GM12875 (cell line): Measurements from ENCODE around the gene TMC8.
"Not testable (repeated sequence)": the region's sequence is repeated elsewhere in the genome, so short reads cannot be mapped to it uniquely, and the experiment has no call there.

Experiments
- H3K4me3 ChIP-seq: one replicate; pipeline ENCODE4 v1.5.1; 2011; ENCODE audit warnings: low read depth, low read length, control low read depth
- CTCF ChIP-seq: IDR thresholded peaks from 2 replicates; pipeline ENCODE4 v1.5.1; 2011; ENCODE audit warnings: low read depth, mild to moderate bottlenecking, control low read depth, inconsistent platforms, low read length, moderate library complexity, borderline replicate concordance; ENCODE audit not compliant: insufficient read depth

TMC8 gene

GRCh38 chr17:78130437-78131101, at the start of gene TMC8:
Gene TMC8 (plus strand): TSS chr17:78130771. CDS start chr17:78131589, 818 bp downstream.
- TF ChIP-seq CTCF = no peak
- peak within 1 kb of the TSS; percentile 68 for H3K4me3 ChIP-seq

- no peak overlapping the region for H3K4me3 ChIP-seq
- no peak for TF ChIP-seq CTCF
These were observed 49.0 kb upstream of the TMC8 start for GRCh38 chr17:78081551-78081950.

GRCh38 chr17:78082355-78082872, 48.2 kb upstream of the TMC8 start:
- not testable (repeated sequence) for H3K4me3 ChIP-seq

GRCh38 chr17:78082988-78083387, 47.6 kb upstream of the TMC8 start:
- no peak overlapping the region for H3K4me3 ChIP-seq
- no peak for TF ChIP-seq CTCF

GRCh38 chr17:78086740-78087139, 43.8 kb upstream of the TMC8 start:
- H3K4me3 ChIP-seq = no peak overlapping the region
- TF ChIP-seq CTCF = no peak

GRCh38 chr17:78088529-78088928, 42.0 kb upstream of the TMC8 start:
- no peak for TF ChIP-seq CTCF

GRCh38 chr17:78089576-78090281, 40.8 kb upstream of the TMC8 start:
- TF ChIP-seq CTCF = no peak
- H3K4me3 ChIP-seq = no peak overlapping the region

More at GRCh38 chr17:78088529-78088928, 42.0 kb upstream of the TMC8 start:
- H3K4me3 ChIP-seq = no peak overlapping the region
